ENCODE data around the gene LRRC75B.

DNA sequence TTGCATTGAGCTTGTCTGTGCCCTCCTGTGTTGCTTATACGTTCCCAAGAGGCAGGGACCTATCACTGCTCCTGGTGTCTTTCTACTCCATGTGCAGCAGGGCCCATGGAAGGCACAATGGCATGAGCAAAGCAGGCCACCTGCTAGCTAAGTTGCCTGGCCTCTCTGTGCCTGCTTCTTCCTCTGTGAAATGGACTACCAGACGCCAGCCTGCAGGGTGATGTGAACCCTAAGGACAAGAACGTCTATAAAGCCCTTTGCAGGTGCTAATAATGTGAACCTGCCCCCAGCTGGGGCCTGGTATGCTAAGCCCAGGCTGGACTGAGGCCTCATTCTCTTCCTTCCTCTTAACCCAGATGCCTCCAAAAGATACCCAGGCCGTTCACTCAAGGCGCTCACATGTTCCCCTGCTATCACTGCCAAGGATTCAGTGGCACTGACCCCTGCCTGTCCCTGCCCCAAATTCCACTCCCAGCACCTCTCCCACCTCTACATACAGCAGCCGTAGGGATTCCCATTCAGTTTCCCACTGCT lies 41.9 kb downstream of the LRRC75B start:
- TF ChIP-seq, protein P1, sequence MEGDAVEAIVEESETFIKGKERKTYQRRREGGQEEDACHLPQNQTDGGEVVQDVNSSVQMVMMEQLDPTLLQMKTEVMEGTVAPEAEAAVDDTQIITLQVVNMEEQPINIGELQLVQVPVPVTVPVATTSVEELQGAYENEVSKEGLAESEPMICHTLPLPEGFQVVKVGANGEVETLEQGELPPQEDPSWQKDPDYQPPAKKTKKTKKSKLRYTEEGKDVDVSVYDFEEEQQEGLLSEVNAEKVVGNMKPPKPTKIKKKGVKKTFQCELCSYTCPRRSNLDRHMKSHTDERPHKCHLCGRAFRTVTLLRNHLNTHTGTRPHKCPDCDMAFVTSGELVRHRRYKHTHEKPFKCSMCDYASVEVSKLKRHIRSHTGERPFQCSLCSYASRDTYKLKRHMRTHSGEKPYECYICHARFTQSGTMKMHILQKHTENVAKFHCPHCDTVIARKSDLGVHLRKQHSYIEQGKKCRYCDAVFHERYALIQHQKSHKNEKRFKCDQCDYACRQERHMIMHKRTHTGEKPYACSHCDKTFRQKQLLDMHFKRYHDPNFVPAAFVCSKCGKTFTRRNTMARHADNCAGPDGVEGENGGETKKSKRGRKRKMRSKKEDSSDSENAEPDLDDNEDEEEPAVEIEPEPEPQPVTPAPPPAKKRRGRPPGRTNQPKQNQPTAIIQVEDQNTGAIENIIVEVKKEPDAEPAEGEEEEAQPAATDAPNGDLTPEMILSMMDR (conservative IDR thresholded peaks at IDR 0.05 in 1 of 2, IDR thresholded peaks at IDR 0.05 in 1 of 2; ENCODE audit: extremely low read depth in 1 of 2, insufficient read depth in 1 of 2, low read depth in 1 of 2, low read length in 2 of 2): no peak
- no peak for TF ChIP-seq EZH2 (IDR thresholded peaks at IDR 0.05; ENCODE audit: borderline replicate concordance, low read length)
